ENCODE data around the gene DPP10. TPM values are rescaled to one million over a fixed set of nuclear protein-coding genes. Genes with fewer than 3 reads are reported as not detected.

The DPP10 gene
- total RNA-seq, 1 donor from 2014 or later: 1.1 TPM

DNA sequence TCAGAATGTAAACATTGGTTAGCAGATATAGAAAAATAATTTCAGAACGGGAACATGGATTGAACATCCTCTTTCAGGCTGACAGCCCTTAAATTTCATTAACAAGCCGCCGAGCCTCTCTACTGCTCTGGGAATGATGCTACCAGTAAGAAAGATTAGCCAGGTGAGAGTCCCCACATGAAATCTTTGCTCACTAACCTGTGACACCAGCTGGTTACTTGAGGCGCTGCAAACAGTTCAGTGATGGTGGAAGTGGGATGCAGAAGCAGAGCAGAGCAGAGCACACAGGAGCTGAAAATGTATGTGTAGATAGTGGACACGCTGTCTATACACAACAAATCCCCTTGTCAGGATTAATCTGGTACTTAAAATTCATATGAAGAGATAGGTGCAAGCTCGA, 721.1 kb downstream of the DPP10 start:
- Histone ChIP-seq H3K9me3 (ENCODE audit: insufficient read depth, low read depth, low read length) (no peaks in the 10 kb centered on the region), H3K79me2 (ENCODE audit: insufficient read depth, low read length) (no peaks in the 10 kb centered on the region), H3K4me2 (ENCODE audit: low read length) (no peak overlapping the region), H3K27me3 (ENCODE audit: insufficient read depth, low read length) (peaks cover 15% of the 10 kb centered on the region), H4K20me1 (ENCODE audit: insufficient read depth, low read length) (no peaks in the 10 kb centered on the region), H3K36me3 (ENCODE audit: insufficient read depth, low read length) (no peaks in the 10 kb centered on the region), H2AFZ (ENCODE audit: low read depth, low read length) (no peak overlapping the region), H3K4me1 (ENCODE audit: insufficient read depth, low read length) (no peaks in the 10 kb centered on the region), H3K4me3 (ENCODE audit: insufficient read depth, low read depth, low read length) (no peak overlapping the region), H3K27ac (ENCODE audit: low read depth, low read length) (no peak overlapping the region), H3K9ac (ENCODE audit: low read length) (no peak overlapping the region)
- peak overlapping the region; percentile 1 for H3K4me3 Mint-ChIP-seq (ENCODE audit: unreplicated experiment)
- no peaks in the 10 kb centered on the region for H3K4me1 Mint-ChIP-seq (ENCODE audit: low read depth, unreplicated experiment)
- no peaks in the 10 kb centered on the region for H3K9me3 Mint-ChIP-seq (ENCODE audit: unreplicated experiment)
- no peak overlapping the region for H3K27ac Mint-ChIP-seq (ENCODE audit: unreplicated experiment)
- peaks cover 26% of the 10 kb centered on the region for H3K27me3 Mint-ChIP-seq (ENCODE audit: low read depth, unreplicated experiment)
- no peak for DNase-seq (ENCODE audit: low read depth)
- TF ChIP-seq CTCF (IDR thresholded peaks at IDR 0.05; ENCODE audit: insufficient read depth, low read depth, low read length) (no peak), EZH2 (IDR thresholded peaks at IDR 0.05; ENCODE audit: insufficient read depth, low read length) (no peak)
- FAIRE-seq: no peak
- H3K36me3 Mint-ChIP-seq (ENCODE audit: low read depth, unreplicated experiment): no peaks in the 10 kb centered on the region

DNA sequence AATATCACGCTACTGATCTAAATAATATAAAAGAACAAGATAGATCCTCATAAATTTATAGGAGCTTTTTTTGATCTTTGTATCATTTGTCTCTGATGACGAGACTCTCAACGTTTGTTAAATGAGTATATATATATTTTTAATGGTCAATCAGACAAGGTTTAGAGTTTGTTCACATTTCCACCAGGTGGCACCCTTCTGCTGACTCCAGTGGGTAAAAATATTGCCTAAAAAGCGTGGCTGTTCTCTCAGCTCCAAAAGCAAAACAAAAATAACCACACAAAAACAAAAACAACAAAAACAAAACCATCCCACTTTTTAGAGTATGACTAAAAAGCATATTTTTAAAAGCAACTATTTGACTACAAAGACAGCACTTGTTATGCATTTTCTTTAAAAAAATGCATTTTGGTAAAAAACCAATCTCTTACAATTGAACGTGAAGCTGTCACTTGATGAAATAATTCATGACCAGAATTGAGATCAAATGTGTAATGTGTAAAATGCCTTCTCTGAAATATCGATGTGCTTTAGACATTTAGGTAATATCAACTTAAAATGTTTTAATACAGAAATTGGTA, 723.2 kb downstream of the DPP10 start:
- no peak overlapping the region for H3K4me2 ChIP-seq (ENCODE audit: low read length)
- no peaks in the 10 kb centered on the region for H3K4me1 Mint-ChIP-seq (ENCODE audit: low read depth, unreplicated experiment)
- FAIRE-seq: no peak

More for the DNA sequence above, 723.2 kb downstream of the DPP10 start:
- H4K20me1 ChIP-seq (ENCODE audit: insufficient read depth, low read length): no peaks in the 10 kb centered on the region
- H3K9ac ChIP-seq (ENCODE audit: low read length): no peak overlapping the region
- no peak overlapping the region for H2AFZ ChIP-seq (ENCODE audit: low read depth, low read length)
- no peaks in the 10 kb centered on the region for H3K9me3 ChIP-seq (ENCODE audit: insufficient read depth, low read depth, low read length)
- H3K36me3 ChIP-seq (ENCODE audit: insufficient read depth, low read length): no peaks in the 10 kb centered on the region
- H3K27ac Mint-ChIP-seq (ENCODE audit: unreplicated experiment): no peak overlapping the region
- peak; percentile 0 for DNase-seq (ENCODE audit: low read depth)
- no peak overlapping the region for H3K4me3 ChIP-seq (ENCODE audit: insufficient read depth, low read depth, low read length)
- H3K79me2 ChIP-seq (ENCODE audit: insufficient read depth, low read length): no peaks in the 10 kb centered on the region
- no peaks in the 10 kb centered on the region for H3K9me3 Mint-ChIP-seq (ENCODE audit: unreplicated experiment)
- H3K27ac ChIP-seq (ENCODE audit: low read depth, low read length): no peak overlapping the region
- H3K4me1 ChIP-seq (ENCODE audit: insufficient read depth, low read length): no peaks in the 10 kb centered on the region
- H3K36me3 Mint-ChIP-seq (ENCODE audit: low read depth, unreplicated experiment): no peaks in the 10 kb centered on the region
- no peak overlapping the region for H3K4me3 Mint-ChIP-seq (ENCODE audit: unreplicated experiment)
- TF ChIP-seq CTCF (IDR thresholded peaks at IDR 0.05; ENCODE audit: insufficient read depth, low read depth, low read length) (peak; percentile 45), EZH2 (IDR thresholded peaks at IDR 0.05; ENCODE audit: insufficient read depth, low read length) (no peak)
- peaks cover 13% of the 10 kb centered on the region for H3K27me3 ChIP-seq (ENCODE audit: insufficient read depth, low read length)
- peaks cover 22% of the 10 kb centered on the region for H3K27me3 Mint-ChIP-seq (ENCODE audit: low read depth, unreplicated experiment)
